Loucy (cell line): Measurements from ENCODE around the gene TGFBI.

Source experiments
- CTCF ChIP-seq: fragments of 200-600 bp; sonication (generic); conservative IDR thresholded peaks from 2 replicates; pipeline ENCODE4 v1.5.1; 2014; ENCODE audit warnings: mild to moderate bottlenecking, antibody characterized with exemption, low read length
- EZH2phosphoT487 ChIP-seq: fragments of 200-600 bp; IDR thresholded peaks from 2 replicates; pipeline ENCODE4 v1.6.1; 2018; ENCODE audit warnings: antibody characterized with exemption, mild to moderate bottlenecking, moderate library complexity, borderline replicate concordance

DNA sequence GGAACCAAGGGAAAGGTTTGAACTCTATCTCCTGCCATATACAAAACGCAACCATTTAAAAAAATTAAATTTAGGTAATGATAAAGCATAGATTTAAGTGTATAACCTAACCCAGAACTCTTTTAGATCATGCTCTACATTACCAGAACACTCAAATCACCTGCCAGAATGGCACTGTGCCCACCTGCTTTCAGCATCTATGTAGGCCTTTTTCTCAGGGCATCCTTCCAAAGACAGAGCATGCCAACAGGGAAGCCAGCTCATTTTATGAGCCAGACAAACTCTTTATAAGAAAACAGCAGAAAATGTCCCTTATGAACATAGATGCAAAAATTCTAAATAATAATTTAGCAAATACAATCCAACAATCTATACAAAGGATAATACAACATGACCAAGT is 55.9 kb downstream of the TGFBI start:
- TF ChIP-seq CTCF (no peak), EZH2phosphoT487 (no peak)
